ENCODE data around the gene OXCT1.

OXCT1 gene

GRCh38 chr5:41809128-41809527 is 61.1 kb downstream of the OXCT1 start:
- Histone ChIP-seq H3K27ac (ENCODE audit: low read depth, low read length) (no peak overlapping the region), H3K4me1 (ENCODE audit: control insufficient read depth, low read depth, low read length) (no peaks in the 10 kb centered on the region), H3K18ac (ENCODE audit: low read length) (no peak overlapping the region), H3K9ac (ENCODE audit: low read length) (no peak overlapping the region), H3K23ac (ENCODE audit: low read length) (no peak overlapping the region), H3K27me3 (ENCODE audit: insufficient read depth, low read length, poor library complexity) (no peaks in the 10 kb centered on the region), H3K4me2 (ENCODE audit: low read length) (no peak overlapping the region), H2AK5ac (ENCODE audit: low read length) (no peak overlapping the region), H2BK15ac (replicated peaks; ENCODE audit: low read depth) (no peak overlapping the region), H3K56ac (ENCODE audit: low read length) (no peak overlapping the region), H3K79me2 (ENCODE audit: control insufficient read depth, insufficient read depth, low read length) (no peaks in the 10 kb centered on the region), H3K36me3 (ENCODE audit: control insufficient read depth, insufficient read depth, low read length) (no peaks in the 10 kb centered on the region), H3K79me1 (ENCODE audit: low read length) (no peaks in the 10 kb centered on the region), H4K8ac (ENCODE audit: low read depth, low read length) (no peak overlapping the region), H4K5ac (ENCODE audit: low read length) (no peak overlapping the region), H2BK120ac (ENCODE audit: low read depth, low read length) (no peak overlapping the region), H2BK5ac (ENCODE audit: low read length) (no peak overlapping the region), H3K4ac (ENCODE audit: low read depth, low read length) (no peak overlapping the region), H3K4me3 (ENCODE audit: low read length) (no peak overlapping the region)
- no CpG with 5 or more reads among the region's 1 CpG for WGBS (ENCODE audit: extremely low coverage, insufficient coverage, low lambda C conversion rate)
- no peak for DNase-seq

GRCh38 chr5:41808294-41808693 is 61.9 kb downstream of the OXCT1 start:
- Histone ChIP-seq H2BK15ac (replicated peaks; ENCODE audit: low read depth) (no peak overlapping the region), H3K4ac (ENCODE audit: low read depth, low read length) (no peak overlapping the region), H3K9ac (ENCODE audit: low read length) (no peak overlapping the region), H3K4me2 (ENCODE audit: low read length) (no peak overlapping the region), H3K36me3 (ENCODE audit: control insufficient read depth, insufficient read depth, low read length) (no peaks in the 10 kb centered on the region), H3K27me3 (ENCODE audit: insufficient read depth, low read length, poor library complexity) (no peaks in the 10 kb centered on the region), H3K27ac (ENCODE audit: low read depth, low read length) (no peak overlapping the region), H3K56ac (ENCODE audit: low read length) (no peak overlapping the region), H2BK5ac (ENCODE audit: low read length) (no peak overlapping the region), H3K79me2 (ENCODE audit: control insufficient read depth, insufficient read depth, low read length) (no peaks in the 10 kb centered on the region), H4K8ac (ENCODE audit: low read depth, low read length) (no peak overlapping the region), H2AK5ac (ENCODE audit: low read length) (no peak overlapping the region), H4K5ac (ENCODE audit: low read length) (no peak overlapping the region), H3K4me1 (ENCODE audit: control insufficient read depth, low read depth, low read length) (no peaks in the 10 kb centered on the region), H3K4me3 (ENCODE audit: low read length) (no peak overlapping the region), H3K79me1 (ENCODE audit: low read length) (no peaks in the 10 kb centered on the region), H2BK120ac (ENCODE audit: low read depth, low read length) (no peak overlapping the region), H3K18ac (ENCODE audit: low read length) (no peak overlapping the region), H3K23ac (ENCODE audit: low read length) (no peak overlapping the region)
- DNase-seq: no peak
- no CpG with 5 or more reads among the region's 3 CpGs for WGBS (ENCODE audit: extremely low coverage, insufficient coverage, low lambda C conversion rate)

DNA sequence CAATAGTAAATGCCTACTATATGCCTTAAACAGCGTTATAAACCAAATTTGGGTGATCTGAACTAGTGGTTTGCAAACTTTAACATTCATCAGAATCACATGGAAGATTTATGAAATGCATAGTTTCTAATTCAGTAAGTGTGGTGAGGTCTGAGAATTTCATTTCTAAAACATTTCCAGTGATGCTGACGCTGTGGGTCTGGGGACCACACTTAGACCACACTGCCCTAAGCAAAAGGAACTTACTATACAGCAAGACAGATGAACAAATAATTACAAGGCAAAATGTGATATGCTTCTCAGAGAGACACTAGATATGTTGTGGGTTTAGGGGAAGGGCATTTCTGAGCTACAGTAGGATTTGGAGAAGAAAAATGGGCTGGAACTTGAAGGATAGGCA is 72.6 kb downstream of the OXCT1 start:
- no peak overlapping the region for H3K56ac ChIP-seq (ENCODE audit: low read length)
- no peak for DNase-seq
- no peak overlapping the region for H3K18ac ChIP-seq (ENCODE audit: low read length)
- no peak overlapping the region for H3K23ac ChIP-seq (ENCODE audit: low read length)
- no peak overlapping the region for H2BK120ac ChIP-seq (ENCODE audit: low read depth, low read length)
- H4K5ac ChIP-seq (ENCODE audit: low read length): no peak overlapping the region
- H3K4ac ChIP-seq (ENCODE audit: low read depth, low read length): no peak overlapping the region
- no peak overlapping the region for H3K9ac ChIP-seq (ENCODE audit: low read length)
- H3K4me1 ChIP-seq (ENCODE audit: control insufficient read depth, low read depth, low read length): peaks cover 2% of the 10 kb centered on the region
- H3K79me1 ChIP-seq (ENCODE audit: low read length): no peaks in the 10 kb centered on the region
- H3K4me3 ChIP-seq (ENCODE audit: low read length): no peak overlapping the region
- WGBS (ENCODE audit: extremely low coverage, insufficient coverage, low lambda C conversion rate): no CpG with 5 or more reads among the region's 2 CpGs
- H2BK5ac ChIP-seq (ENCODE audit: low read length): no peak overlapping the region
- no peaks in the 10 kb centered on the region for H3K79me2 ChIP-seq (ENCODE audit: control insufficient read depth, insufficient read depth, low read length)
- H3K36me3 ChIP-seq (ENCODE audit: control insufficient read depth, insufficient read depth, low read length): no peaks in the 10 kb centered on the region
- H3K27ac ChIP-seq (ENCODE audit: low read depth, low read length): no peak overlapping the region
- no peak overlapping the region for H3K4me2 ChIP-seq (ENCODE audit: low read length)
- H2BK15ac ChIP-seq (replicated peaks; ENCODE audit: low read depth): no peak overlapping the region
- no peak overlapping the region for H2AK5ac ChIP-seq (ENCODE audit: low read length)
- no peaks in the 10 kb centered on the region for H3K27me3 ChIP-seq (ENCODE audit: insufficient read depth, low read length, poor library complexity)
- H4K8ac ChIP-seq (ENCODE audit: low read depth, low read length): no peak overlapping the region

- Histone ChIP-seq H3K18ac (ENCODE audit: low read length) (no peak overlapping the region), H2BK15ac (replicated peaks; ENCODE audit: low read depth) (no peak overlapping the region), H3K36me3 (ENCODE audit: control insufficient read depth, insufficient read depth, low read length) (no peaks in the 10 kb centered on the region), H2AK5ac (ENCODE audit: low read length) (no peak overlapping the region), H2BK5ac (ENCODE audit: low read length) (no peak overlapping the region), H3K56ac (ENCODE audit: low read length) (no peak overlapping the region), H3K79me1 (ENCODE audit: low read length) (no peaks in the 10 kb centered on the region), H3K4me2 (ENCODE audit: low read length) (no peak overlapping the region), H3K27me3 (ENCODE audit: insufficient read depth, low read length, poor library complexity) (no peaks in the 10 kb centered on the region), H3K23ac (ENCODE audit: low read length) (no peak overlapping the region), H2BK120ac (ENCODE audit: low read depth, low read length) (no peak overlapping the region), H3K79me2 (ENCODE audit: control insufficient read depth, insufficient read depth, low read length) (no peaks in the 10 kb centered on the region), H3K4ac (ENCODE audit: low read depth, low read length) (no peak overlapping the region), H4K8ac (ENCODE audit: low read depth, low read length) (no peak overlapping the region), H4K5ac (ENCODE audit: low read length) (no peak overlapping the region), H3K9ac (ENCODE audit: low read length) (no peak overlapping the region), H3K27ac (ENCODE audit: low read depth, low read length) (no peak overlapping the region), H3K4me1 (ENCODE audit: control insufficient read depth, low read depth, low read length) (peaks cover 2% of the 10 kb centered on the region), H3K4me3 (ENCODE audit: low read length) (no peak overlapping the region)
- DNase-seq: no peak
These were observed 74.2 kb downstream of the OXCT1 start for GRCh38 chr5:41796061-41796460.

DNA sequence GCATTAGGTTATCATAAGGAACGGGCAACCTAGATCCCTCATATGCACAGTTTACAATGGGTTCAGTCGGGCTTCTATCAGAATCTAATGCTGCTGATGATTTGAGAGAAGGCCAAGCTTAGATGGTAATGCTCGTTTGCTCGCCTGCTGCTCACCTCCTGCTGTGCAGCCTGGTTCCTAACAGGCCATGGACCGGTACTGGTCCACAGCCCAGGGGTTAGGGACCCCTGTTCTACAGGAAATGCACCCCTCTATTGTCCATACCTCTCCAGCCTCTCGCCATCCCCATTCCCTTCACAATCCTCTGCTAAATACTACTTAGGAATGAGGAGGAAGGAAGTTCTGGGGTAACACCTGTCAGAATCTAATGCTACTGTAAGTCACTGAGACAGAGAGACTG is 75.1 kb downstream of the OXCT1 start:
- no peak overlapping the region for H3K23ac ChIP-seq (ENCODE audit: low read length)
- H3K27me3 ChIP-seq (ENCODE audit: insufficient read depth, low read length, poor library complexity): no peaks in the 10 kb centered on the region
- H3K56ac ChIP-seq (ENCODE audit: low read length): no peak overlapping the region
- H2BK120ac ChIP-seq (ENCODE audit: low read depth, low read length): no peak overlapping the region
- no peak overlapping the region for H3K4me2 ChIP-seq (ENCODE audit: low read length)
- no peak overlapping the region for H4K8ac ChIP-seq (ENCODE audit: low read depth, low read length)
- H3K79me2 ChIP-seq (ENCODE audit: control insufficient read depth, insufficient read depth, low read length): no peaks in the 10 kb centered on the region
- DNase-seq: no peak
- H2BK5ac ChIP-seq (ENCODE audit: low read length): no peak overlapping the region
- no peak overlapping the region for H3K27ac ChIP-seq (ENCODE audit: low read depth, low read length)
- H2AK5ac ChIP-seq (ENCODE audit: low read length): no peak overlapping the region
- no peaks in the 10 kb centered on the region for H3K79me1 ChIP-seq (ENCODE audit: low read length)
- no peak overlapping the region for H3K9ac ChIP-seq (ENCODE audit: low read length)
- no peak overlapping the region for H3K4me3 ChIP-seq (ENCODE audit: low read length)
- H3K36me3 ChIP-seq (ENCODE audit: control insufficient read depth, insufficient read depth, low read length): no peaks in the 10 kb centered on the region
- no peak overlapping the region for H3K18ac ChIP-seq (ENCODE audit: low read length)
- H3K4ac ChIP-seq (ENCODE audit: low read depth, low read length): no peak overlapping the region
- H4K5ac ChIP-seq (ENCODE audit: low read length): no peak overlapping the region
- no CpG with 5 or more reads among the region's 6 CpGs for WGBS (ENCODE audit: extremely low coverage, insufficient coverage, low lambda C conversion rate)
- no peak overlapping the region for H2BK15ac ChIP-seq (replicated peaks; ENCODE audit: low read depth)
- peaks cover 2% of the 10 kb centered on the region for H3K4me1 ChIP-seq (ENCODE audit: control insufficient read depth, low read depth, low read length)

GRCh38 chr5:41794471-41794870 is 75.8 kb downstream of the OXCT1 start:
- H3K27me3 ChIP-seq (ENCODE audit: insufficient read depth, low read length, poor library complexity): no peaks in the 10 kb centered on the region
- no peak overlapping the region for H3K4ac ChIP-seq (ENCODE audit: low read depth, low read length)
- no peak overlapping the region for H3K27ac ChIP-seq (ENCODE audit: low read depth, low read length)
- H3K23ac ChIP-seq (ENCODE audit: low read length): no peak overlapping the region
- no peak overlapping the region for H4K5ac ChIP-seq (ENCODE audit: low read length)
- WGBS (ENCODE audit: extremely low coverage, insufficient coverage, low lambda C conversion rate): no CpG with 5 or more reads among the region's 4 CpGs
- peak; percentile 53 for DNase-seq
- no peak overlapping the region for H2BK15ac ChIP-seq (replicated peaks; ENCODE audit: low read depth)
- H2AK5ac ChIP-seq (ENCODE audit: low read length): no peak overlapping the region
- no peak overlapping the region for H4K8ac ChIP-seq (ENCODE audit: low read depth, low read length)
- H3K79me1 ChIP-seq (ENCODE audit: low read length): no peaks in the 10 kb centered on the region
- H3K9ac ChIP-seq (ENCODE audit: low read length): no peak overlapping the region
- peaks cover 2% of the 10 kb centered on the region for H3K4me1 ChIP-seq (ENCODE audit: control insufficient read depth, low read depth, low read length)
- H2BK120ac ChIP-seq (ENCODE audit: low read depth, low read length): peak overlapping the region; percentile 45
- no peak overlapping the region for H3K18ac ChIP-seq (ENCODE audit: low read length)
- no peak overlapping the region for H3K4me2 ChIP-seq (ENCODE audit: low read length)
- H2BK5ac ChIP-seq (ENCODE audit: low read length): no peak overlapping the region
- H3K36me3 ChIP-seq (ENCODE audit: control insufficient read depth, insufficient read depth, low read length): no peaks in the 10 kb centered on the region
- no peak overlapping the region for H3K4me3 ChIP-seq (ENCODE audit: low read length)
- H3K56ac ChIP-seq (ENCODE audit: low read length): no peak overlapping the region
- H3K79me2 ChIP-seq (ENCODE audit: control insufficient read depth, insufficient read depth, low read length): no peaks in the 10 kb centered on the region
